NCI-H446 treated with DMSO at 0.1 percent for 48 hours (cell line): Measurements from ENCODE around the gene ASTN1.
"Not testable (repeated sequence)": the region's sequence is repeated elsewhere in the genome, so short reads cannot be mapped to it uniquely, and the experiment has no call there.

ENCODE experiments used
- DNase-seq: peaks from one replicate; lab custom pipeline; 2025; lab: John Stamatoyannopoulos, UW

The ASTN1 gene

DNA sequence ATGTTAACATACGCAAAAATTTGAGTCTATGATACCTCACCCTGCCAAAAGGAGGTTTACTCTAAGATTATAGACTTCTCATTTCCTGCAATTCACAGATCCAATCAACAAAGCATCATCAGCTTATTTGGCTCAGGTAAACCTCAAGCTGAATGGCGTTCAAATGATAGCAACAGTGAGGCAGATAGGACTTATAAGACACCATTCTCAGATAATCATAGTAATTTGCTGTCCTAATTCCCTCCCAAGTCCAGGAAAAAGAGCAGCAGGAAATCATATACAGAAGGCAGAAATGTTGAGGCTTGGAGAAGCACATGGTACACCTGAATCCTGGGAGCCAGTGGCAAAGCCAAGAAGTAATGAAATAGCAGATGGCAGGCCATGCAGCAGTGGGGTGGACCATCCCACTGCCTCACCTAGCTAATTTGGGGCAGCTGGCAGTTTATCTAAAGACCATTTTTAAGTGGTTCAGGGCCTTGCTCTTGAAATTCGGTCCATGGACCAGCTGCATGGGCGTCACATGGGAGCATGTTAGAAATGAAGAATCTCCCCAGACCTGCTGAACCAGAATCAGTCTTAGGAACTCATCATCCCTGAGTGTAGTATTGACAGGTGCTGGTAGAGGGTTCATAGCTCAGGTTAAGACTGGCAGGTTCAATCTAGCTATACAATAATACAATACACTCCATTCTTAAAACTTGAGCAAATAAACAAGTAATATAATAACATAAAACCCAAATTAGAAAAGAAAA, 57.7 kb downstream of the ASTN1 start:
- no peak for DNase-seq

DNA sequence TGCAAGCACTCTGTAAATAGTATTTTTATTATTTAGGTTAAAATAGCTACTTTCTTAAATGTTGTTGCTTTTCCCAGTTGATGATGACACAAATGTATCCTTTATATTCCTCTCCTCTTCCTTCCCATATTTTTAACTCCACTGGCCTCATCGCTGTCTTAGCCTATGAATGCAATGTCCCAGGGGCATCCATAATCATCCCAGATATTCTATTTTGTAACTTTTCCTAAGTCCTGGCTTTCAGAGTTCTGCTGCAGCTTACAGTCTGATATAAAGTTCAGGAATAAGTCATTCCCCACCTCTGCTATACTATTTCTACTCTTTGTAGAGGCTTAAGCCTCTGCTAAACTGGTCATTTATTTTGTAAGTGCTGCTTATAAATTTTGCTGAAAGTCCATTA, 58.3 kb downstream of the ASTN1 start:
- no peak for DNase-seq

GRCh38 chr1:177103005-177103852, 61.3 kb downstream of the ASTN1 start:
- no peak for DNase-seq

DNA sequence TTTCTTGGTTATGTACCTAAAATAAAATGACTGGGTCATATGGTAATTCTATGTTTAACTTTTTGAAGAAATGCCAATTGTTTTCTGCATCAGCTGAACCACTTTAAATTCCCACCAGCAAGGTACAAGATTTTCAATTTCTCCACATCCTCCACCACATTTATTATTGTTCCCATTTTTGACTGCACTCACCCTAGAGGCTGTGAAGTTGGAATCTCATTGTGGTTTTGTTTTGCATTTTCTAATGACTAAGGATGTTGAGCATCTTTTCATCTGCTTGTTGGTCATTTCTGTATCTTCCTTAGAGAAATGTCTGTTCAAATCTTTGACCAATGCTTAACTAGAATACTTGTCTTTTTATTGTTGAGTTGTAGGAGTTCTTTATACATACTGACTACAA, 72.5 kb downstream of the ASTN1 start:
- DNase-seq = no peak

- DNase-seq = no peak
Observed at GRCh38 chr1:177091040-177091439, 73.5 kb downstream of the ASTN1 start.

DNA sequence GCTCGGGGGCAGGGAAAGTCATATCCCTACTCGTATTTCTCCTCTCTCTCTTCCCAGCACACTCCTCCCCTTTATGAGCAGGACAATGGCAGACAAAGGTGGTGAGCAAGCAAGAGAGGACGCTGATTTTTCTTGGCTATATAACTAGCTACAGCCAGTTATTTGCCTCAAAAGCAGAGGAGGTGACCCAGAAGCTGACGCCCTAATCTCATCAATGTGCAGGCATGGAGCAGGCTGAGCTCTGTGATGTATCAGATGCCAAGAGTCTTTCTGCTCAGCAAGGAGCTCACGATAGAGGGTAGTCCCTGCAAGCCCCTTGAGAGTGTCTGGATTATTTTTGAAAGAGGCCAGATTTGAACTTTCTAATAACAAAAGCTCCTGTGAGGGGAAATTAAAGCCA, 75.5 kb downstream of the ASTN1 start:
- DNase-seq = no peak

- no peak for DNase-seq
Observed at GRCh38 chr1:177082855-177083693, 81.4 kb downstream of the ASTN1 start.

DNA sequence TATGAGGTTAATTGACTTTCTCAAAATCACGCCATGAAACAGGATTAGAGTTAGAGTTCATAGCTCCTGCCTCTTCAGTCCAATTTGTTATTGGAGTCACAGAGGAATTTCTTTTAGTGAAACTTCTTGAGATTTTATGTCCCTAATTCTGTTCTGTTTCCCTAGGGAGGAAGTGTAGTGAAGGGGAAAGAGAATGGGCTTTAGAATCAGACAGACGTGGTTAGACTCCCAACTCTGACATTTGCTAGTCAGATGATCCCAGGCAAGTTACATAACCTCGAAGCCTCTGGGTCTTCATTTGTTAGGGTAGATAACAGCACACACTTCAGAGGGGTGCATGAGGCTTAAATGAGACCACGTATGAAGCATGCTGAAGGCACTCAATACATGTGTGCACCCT, 83.9 kb downstream of the ASTN1 start:
- DNase-seq = no peak

DNA sequence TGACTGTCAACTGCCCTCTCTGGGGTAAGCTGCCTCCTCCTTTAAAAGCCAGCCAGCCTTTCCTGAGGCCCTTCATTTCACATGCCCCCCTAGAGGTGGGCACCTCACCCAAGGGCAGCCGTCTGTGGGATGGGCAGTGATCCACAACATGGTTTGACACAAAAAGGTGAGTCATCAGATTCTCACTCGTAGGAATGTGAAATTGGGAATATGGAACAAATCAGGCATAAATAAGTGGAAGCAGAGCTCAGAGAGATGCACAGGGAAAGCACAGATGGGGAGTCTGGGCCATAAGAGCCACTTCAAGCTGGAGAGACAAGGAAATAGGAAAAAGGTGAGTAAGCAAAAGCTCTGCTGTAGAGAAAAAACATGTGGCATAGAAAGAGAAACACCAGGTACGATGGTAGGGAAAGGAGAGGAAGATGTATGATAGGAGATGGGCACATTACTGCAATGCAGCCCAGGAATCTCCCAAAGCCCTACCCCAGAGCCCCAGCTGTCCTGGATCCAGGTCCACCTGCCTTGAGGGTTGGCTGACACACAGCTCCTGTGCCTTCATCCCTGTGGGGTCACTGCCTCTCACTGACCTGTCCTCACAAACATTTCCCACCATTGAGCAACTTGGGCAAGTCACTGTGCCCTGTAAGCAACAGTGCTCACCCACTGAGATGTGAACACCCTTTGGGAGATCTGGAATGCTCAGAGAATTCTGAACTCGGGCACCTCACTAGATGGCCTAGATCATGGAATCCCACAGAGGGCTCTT, 86.6 kb downstream of the ASTN1 start:
- no peak for DNase-seq

- no peak for DNase-seq
Observed at GRCh38 chr1:177077006-177077405, 87.5 kb downstream of the ASTN1 start.

DNA sequence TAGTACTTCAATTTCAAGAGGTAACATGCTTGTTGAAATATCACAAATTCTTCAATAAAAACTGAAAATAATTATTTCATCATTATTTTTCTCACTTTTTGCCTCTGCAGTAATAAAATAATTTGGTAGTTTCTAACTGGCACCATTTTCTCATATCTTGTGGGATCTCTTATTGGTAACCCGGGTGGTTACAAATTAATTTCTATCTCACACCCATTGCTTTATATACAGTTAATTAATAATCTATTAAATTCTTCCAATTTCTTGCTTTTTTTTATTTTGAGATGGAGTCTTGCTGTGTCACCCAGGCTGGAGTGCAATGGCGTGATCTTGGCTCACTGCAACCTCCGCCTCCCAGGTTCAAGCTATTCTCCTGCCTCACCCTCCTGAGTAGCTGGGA, 89.7 kb downstream of the ASTN1 start:
- not testable (repeated sequence) for DNase-seq

- DNase-seq = no peak
Observed at GRCh38 chr1:177069490-177069889, 95.0 kb downstream of the ASTN1 start.

GRCh38 chr1:177067752-177068410, 96.6 kb downstream of the ASTN1 start:
- DNase-seq = no peak

DNA sequence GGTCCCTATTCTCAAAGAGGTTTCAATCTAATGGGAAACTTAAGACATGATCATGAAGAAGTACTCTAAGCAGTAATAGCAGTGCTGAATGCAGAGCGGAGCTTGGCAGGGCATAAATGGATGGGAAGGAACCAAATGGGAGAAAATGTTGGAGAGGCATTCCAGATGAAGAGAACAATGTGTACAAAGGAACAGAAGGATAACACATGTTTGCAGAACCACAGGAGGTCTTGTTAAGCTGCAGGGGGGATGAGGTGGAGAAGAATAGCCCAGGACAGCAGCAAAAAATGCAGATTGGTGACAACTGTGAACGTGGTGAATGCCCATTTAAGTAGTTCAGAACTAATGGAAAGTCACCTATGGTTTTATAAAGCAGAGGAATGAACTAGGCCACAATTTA, 99.1 kb downstream of the ASTN1 start:
- no peak for DNase-seq

- DNase-seq = no peak
Observed at GRCh38 chr1:177063648-177064047, 100.9 kb downstream of the ASTN1 start.

DNA sequence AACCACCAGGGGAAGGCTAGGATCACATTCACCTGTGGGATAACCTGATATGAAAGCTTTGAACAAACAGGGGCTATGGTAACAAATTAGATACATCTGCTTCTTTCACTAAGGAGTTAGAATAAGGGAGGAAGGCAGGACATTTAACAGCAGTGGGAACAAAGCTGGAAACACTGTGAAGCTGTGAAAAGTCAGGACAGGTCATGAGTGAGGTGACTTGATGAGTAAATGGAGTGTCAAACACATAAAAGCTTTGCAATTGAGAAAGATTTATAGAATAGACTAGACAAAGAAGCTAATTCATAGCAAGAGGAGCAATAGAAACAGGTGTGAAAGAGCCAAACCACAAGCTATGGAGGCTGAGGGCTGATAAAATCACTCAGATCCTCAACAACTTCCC, 110.0 kb downstream of the ASTN1 start:
- no peak for DNase-seq

DNA sequence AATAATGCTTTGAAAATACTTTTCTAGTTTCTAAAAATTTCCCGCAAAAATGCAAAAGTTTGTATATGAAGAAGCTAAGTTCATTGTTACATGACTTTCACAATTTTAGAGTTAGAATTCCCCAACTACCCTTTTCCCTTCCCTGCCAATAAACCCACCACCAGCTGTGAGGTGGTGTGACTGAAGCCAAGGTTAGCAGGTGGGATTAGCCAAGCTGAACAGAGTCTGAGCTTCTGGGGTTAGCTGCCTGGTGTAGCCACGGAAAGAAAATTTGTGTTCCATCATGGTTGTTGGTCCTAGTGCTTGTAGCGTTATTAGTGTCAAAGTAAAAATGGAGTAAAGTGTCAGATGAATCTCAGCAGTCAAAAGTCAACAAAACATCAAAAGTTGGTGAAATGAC, 110.9 kb downstream of the ASTN1 start:
- DNase-seq = no peak

- no peak for DNase-seq
Observed at GRCh38 chr1:177048314-177049069, 116.0 kb downstream of the ASTN1 start.

GRCh38 chr1:177045151-177045550, 119.4 kb downstream of the ASTN1 start:
- DNase-seq = no peak

DNA sequence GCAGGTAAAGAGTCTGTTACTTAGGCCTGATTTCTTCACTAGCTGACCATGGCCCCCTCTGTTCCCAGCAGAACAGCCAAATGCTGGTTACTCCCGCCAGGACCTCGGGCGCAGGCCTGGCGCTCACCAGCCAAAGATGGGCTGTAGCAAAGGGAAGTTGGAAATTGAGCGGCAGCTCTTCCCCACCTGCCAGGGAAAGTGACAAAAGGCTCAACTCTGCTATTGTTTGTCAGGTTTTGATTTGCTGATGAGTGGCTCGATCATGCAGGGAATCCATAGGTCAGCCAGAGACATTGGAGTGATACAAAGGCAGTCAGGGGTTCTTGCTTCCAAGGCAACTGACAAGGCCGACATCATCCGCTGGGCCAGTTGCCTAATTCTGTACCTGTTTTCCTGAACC, 120.1 kb downstream of the ASTN1 start:
- DNase-seq = no peak
